ENCODE data around the gene ALG9.

The ALG9 gene

DNA sequence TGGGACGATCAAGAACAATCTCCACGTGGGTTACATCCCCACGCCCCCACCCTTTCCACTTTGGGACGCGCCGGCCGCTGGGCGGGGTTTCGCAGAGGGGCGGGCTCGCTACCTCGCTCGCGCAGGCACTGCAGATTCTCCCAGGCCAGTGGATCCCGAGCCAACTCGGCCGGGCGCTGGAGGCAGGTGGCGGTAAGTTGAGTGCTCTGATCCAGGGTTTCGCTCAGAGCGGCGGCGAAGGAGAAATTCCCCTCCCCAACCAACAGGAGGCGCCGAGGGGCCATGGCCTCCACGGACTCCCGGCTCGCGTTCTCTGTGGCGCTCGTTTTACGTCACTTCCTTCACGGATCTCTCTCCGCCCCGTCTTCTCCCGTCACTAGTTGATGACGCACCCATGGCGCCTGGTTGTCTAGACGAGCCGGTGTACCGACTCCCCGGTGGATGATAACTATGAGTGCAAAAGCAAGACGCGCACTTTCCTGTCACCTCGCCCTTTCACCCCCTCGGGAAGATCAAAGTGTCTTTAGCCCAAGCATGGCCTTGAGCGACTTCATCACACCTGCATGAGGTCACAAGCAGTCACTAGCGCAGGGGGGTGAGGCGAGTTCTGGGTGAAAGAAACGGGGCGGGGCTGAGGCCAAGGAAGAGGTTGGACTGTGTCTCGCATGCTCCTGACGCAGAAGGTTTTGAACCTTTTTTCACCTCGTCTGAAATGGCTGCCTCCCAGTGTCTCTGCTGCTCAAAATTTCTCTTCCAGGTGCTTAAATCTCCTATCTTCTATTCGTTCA is 7.7 kb upstream of the ALG9 start, which contains the start of the genes CFAP68 and FDXACB1:
CFAP68 (plus strand) TSS at position 693 of the 788 bp plus-strand sequence; CDS start at position 713, 20 bp downstream.
FDXACB1 (minus strand) TSS at position 317 of the 788 bp plus-strand sequence; CDS start at position 284, 33 bp downstream.
- peak; percentile 94 for DNase-seq

DNA sequence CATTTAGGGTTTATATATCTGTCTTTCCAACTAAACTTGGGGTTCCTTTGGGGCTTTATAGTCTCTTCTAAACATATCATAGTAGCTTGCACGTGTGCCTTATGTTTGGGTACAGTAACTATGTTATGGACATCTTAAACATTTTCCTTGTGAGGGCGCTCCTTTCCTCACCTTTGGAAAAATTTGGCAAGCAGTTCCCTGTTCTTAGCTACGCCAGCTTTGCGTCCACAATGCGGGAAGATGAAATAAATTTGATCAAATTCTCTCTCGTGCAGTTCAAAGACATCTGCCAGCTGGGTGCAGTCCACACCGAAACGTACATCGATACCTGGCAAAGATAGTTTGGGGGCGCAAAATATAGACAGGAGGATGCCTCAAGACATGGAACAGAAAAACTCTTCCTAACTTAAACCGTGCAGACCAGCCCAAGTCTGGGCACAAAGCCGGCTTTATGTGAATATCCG is 7.0 kb upstream of the ALG9 start:
- DNase-seq = no peak

DNA sequence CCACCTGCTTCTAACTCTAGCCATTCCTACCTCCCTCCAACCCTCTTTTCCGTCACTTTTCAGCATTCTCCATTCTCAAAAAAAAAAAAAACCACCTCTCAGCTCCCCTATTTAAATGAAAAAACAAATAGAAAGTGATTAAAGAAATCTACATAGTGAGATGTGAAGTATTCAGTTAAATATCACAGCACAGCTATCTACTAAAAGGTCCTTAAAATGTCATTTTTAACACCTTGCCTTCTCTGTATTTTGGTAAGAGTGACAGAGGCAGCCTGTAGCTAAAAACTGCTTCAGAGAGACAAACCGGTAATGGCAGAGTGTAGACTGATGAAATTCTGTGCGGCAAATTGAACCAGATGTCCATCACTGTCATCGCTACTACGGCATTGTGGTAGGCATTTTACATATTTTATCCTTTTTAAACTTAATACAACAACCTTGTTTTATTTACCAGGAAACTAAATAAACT is 346 bp upstream of the ALG9 start:
- DNase-seq = no peak

- no peak for DNase-seq
Observed at GRCh38 chr11:111870522-111870885, 877 bp downstream of the ALG9 start.

- no peak for DNase-seq
Observed at GRCh38 chr11:111870113-111870512, 1.3 kb downstream of the ALG9 start.

- DNase-seq = no peak
Observed at GRCh38 chr11:111860257-111860656, 11.1 kb downstream of the ALG9 start.

GRCh38 chr11:111855506-111855905 is 15.9 kb downstream of the ALG9 start:
- DNase-seq = no peak

GRCh38 chr11:111852103-111852502 is 19.3 kb downstream of the ALG9 start:
- DNase-seq = no peak

- no peak for DNase-seq
Observed at GRCh38 chr11:111851636-111852035, 19.7 kb downstream of the ALG9 start.

DNA sequence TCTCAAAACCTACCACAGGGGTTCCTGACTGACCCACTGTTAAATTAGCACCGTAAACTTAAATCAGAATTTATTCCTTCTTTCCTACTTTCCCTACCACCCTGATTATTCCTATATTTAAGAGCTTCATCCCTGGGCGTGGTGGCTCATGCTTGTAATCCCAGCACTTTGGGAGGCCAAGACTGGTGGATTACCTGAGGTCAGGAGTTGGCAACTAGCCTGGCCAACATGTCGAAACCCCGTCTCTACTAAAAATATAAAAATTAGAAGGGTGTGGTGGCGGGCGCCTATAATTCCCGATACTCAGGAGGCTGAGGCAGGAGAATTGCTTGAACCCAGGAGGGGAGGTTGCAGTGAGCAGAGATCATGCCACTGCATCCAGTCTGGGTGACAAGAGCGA is 20.3 kb downstream of the ALG9 start:
- DNase-seq = no peak

- DNase-seq = no peak
Observed at GRCh38 chr11:111849631-111850030, 21.8 kb downstream of the ALG9 start.

DNA sequence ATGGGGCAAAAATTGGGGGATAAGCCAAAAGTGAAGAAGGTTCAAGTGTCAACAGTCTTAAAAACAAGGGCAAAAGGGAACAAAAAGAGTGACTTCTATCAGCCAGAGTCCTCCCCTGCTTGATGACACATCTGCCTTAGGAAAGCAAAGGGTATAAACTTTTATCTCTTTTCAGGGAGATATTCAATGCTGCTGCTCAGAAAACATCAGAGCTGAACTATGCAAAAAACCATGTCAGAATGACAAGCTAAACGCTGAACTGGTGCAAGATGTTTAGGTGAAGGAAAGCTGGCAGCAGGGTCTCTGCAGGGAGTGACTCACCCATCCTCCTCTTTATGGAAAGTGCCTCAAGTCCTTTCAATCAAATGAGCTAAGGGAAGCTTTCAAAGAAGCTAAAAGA is 24.7 kb downstream of the ALG9 start:
- DNase-seq = no peak

DNA sequence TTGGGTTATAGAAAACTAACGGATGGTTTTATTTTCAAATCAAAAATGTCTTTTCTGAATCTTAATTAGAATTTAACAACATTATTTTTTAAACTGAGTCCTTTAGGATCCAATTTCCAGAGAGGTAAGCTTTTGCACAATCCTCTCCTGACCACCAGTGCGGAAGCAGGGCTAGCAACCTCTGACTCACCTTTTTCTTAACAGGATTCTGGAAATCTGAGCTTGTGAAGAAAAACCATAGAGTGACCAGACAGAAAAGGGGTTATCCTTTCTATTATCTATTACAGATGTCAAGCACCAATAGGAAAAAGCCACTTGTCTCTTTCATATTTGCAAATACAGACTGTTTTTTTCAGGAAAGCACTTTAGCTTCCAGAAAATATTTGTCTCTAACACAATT is 25.3 kb downstream of the ALG9 start:
- DNase-seq = no peak

- DNase-seq = no peak
Observed at GRCh38 chr11:111845276-111846028, 25.9 kb downstream of the ALG9 start.

DNA sequence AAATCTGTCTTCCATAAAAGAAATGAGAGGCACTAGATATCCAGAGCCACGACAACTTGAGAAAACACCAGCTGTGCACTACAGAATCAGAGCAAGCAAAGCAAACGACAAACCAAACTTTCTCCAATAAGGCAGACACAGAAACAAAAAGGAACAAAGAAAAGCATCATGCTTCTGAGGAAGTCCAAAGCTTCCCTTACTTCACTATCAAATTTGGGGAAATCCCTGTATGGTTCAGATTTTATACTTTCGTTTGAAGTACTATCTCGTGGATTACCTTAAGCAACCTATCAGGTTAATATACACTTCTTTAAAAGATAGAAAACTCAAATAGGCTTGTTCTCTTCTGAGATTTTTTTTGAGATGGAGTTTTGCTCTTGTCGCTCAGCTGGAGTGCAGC is 27.7 kb downstream of the ALG9 start:
- DNase-seq = no peak

GRCh38 chr11:111841370-111842053 is 29.9 kb downstream of the ALG9 start:
- peak; percentile 86 for DNase-seq

DNA sequence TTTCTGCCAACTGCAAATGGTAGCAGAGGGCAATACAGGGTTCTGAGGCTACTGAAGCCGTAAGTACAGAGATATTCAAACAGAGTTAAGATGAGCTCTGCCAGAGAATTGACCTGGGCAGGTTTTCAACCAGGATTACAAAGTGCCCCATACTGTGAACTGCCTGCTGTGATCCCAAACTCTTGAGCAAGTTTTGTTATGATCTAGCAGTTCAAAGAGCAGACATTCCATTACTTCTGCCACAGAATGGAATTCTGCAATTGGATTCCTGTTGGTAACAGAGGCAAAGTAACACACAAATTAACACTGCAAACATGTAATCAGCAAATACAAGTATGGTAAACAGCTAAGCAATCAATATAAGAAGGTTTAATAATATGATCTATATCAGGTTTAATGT is 31.2 kb downstream of the ALG9 start:
- DNase-seq = no peak

- no peak for DNase-seq
Observed at GRCh38 chr11:111838054-111838453, 33.3 kb downstream of the ALG9 start.

GRCh38 chr11:111837366-111837891 is 34.0 kb downstream of the ALG9 start:
- DNase-seq = no peak

DNA sequence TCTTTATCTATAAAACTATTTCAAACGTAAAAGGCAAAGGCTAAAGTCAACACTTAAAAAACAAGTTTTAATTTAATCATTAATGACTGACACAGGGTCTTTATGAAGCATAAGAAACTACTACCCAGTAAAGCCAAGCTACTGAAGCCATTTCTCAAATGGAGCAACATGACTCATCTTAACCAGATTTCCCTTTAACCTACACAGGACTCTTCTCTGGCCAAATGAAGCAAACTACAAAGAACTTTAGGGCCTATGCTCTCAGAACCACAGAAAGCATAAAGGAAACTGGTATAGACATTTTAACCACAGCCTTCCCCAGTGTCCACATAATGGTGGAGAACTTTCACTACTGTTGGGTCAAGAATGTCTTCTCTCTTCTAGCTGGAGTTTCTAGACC is 34.7 kb downstream of the ALG9 start:
- no peak for DNase-seq

GRCh38 chr11:111836162-111836561 is 35.2 kb downstream of the ALG9 start:
- no peak for DNase-seq

GRCh38 chr11:111835665-111836064 is 35.7 kb downstream of the ALG9 start:
- no peak for DNase-seq
